GM18502 (cell line): ENCODE results near the gene TMEM98.
"Not testable (repeated sequence)": the region's sequence is repeated elsewhere in the genome, so short reads cannot be mapped to it uniquely, and the experiment has no call there.

Experiments
- ATAC-seq: cut with Tn5 transposase; IDR thresholded peaks from one replicate; pipeline ENCODE4 v1.9.1; 2021; ENCODE audit warnings: mild to moderate bottlenecking; ENCODE audit not compliant: unreplicated experiment, poor library complexity

TMEM98 gene

GRCh38 chr17:32940706-32941390 is 12.9 kb downstream of the TMEM98 start:
- ATAC-seq = no peak

GRCh38 chr17:32941419-32942032 is 13.6 kb downstream of the TMEM98 start:
- no peak for ATAC-seq

- no peak for ATAC-seq
Measured at GRCh38 chr17:32943206-32943605, 15.3 kb downstream of the TMEM98 start.

GRCh38 chr17:32943647-32944191 is 15.8 kb downstream of the TMEM98 start:
- no peak for ATAC-seq

- ATAC-seq = no peak
Measured at GRCh38 chr17:32944248-32945020, 16.5 kb downstream of the TMEM98 start.

- ATAC-seq = no peak
Measured at GRCh38 chr17:32946375-32947135, 18.6 kb downstream of the TMEM98 start.

- no peak for ATAC-seq
Measured at GRCh38 chr17:32947736-32948135, 19.8 kb downstream of the TMEM98 start.

- no peak for ATAC-seq
Measured at GRCh38 chr17:32949181-32949580, 21.2 kb downstream of the TMEM98 start.

GRCh38 chr17:32952491-32952890 is 24.5 kb downstream of the TMEM98 start:
- not testable (repeated sequence) for ATAC-seq

GRCh38 chr17:32953045-32953444 is 25.1 kb downstream of the TMEM98 start:
- no peak for ATAC-seq

GRCh38 chr17:32953857-32954256 is 25.9 kb downstream of the TMEM98 start:
- no peak for ATAC-seq

GRCh38 chr17:32954477-32954876 is 26.5 kb downstream of the TMEM98 start:
- no peak for ATAC-seq

GRCh38 chr17:32955155-32955554 is 27.2 kb downstream of the TMEM98 start:
- no peak for ATAC-seq

GRCh38 chr17:32956240-32956970 is 28.5 kb downstream of the TMEM98 start:
- ATAC-seq = no peak

GRCh38 chr17:32958418-32958817 is 30.5 kb downstream of the TMEM98 start:
- no peak for ATAC-seq

- ATAC-seq = no peak
Measured at GRCh38 chr17:32960815-32961214, 32.9 kb downstream of the TMEM98 start.

- no peak for ATAC-seq
Measured at GRCh38 chr17:32962320-32962711, 34.4 kb downstream of the TMEM98 start.

- ATAC-seq = no peak
Measured at GRCh38 chr17:32964541-32964940, 36.6 kb downstream of the TMEM98 start.

- not testable (repeated sequence) for ATAC-seq
Measured at GRCh38 chr17:32969231-32969630, 41.3 kb downstream of the TMEM98 start.

GRCh38 chr17:32970281-32970680 is 42.3 kb downstream of the TMEM98 start:
- no peak for ATAC-seq
